ENCODE results near the gene TRMT1.

TRMT1 gene

GRCh38 chr19:13122980-13123957 lies 6.7 kb upstream of the TRMT1 start:
- ATAC-seq, result no peak

- no peak for ATAC-seq
These were observed 5.8 kb upstream of the TRMT1 start for GRCh38 chr19:13122275-13122878.

GRCh38 chr19:13121551-13122274 lies 5.2 kb upstream of the TRMT1 start:
- ATAC-seq, result no peak

- ATAC-seq, result no peak
These were observed 4.3 kb upstream of the TRMT1 start for GRCh38 chr19:13120817-13121216.

GRCh38 chr19:13120031-13120430 lies 3.5 kb upstream of the TRMT1 start:
- ATAC-seq, result no peak

- ATAC-seq, result no peak
These were observed 3.1 kb upstream of the TRMT1 start for GRCh38 chr19:13119627-13120026.

GRCh38 chr19:13118424-13119193 lies 2.1 kb upstream of the TRMT1 start:
- peak; percentile 0 to 2 for ATAC-seq

- peak; percentile 77 to 83 for ATAC-seq
These were observed 1.4 kb upstream of the TRMT1 start, which contains the start of gene NACC1 for GRCh38 chr19:13117772-13118423. NACC1 (plus strand) TSS chr19:13118264; CDS start chr19:13135208, 16,944 bp downstream.

GRCh38 chr19:13117176-13117771 lies 734 bp upstream of the TRMT1 start:
- peak in 1 of 2 donors; percentile 2 for ATAC-seq

- ATAC-seq, result no peak
These were observed 631 bp downstream of the TRMT1 start for GRCh38 chr19:13115936-13116281.

- no peak for ATAC-seq
These were observed 4.0 kb downstream of the TRMT1 start for GRCh38 chr19:13112555-13112954.

GRCh38 chr19:13110099-13110610 lies 6.4 kb downstream of the TRMT1 start:
- ATAC-seq, result no peak

GRCh38 chr19:13109361-13110098 lies 7.0 kb downstream of the TRMT1 start:
- no peak for ATAC-seq

GRCh38 chr19:13104848-13105711 lies 11.5 kb downstream of the TRMT1 start:
- ATAC-seq, result peak; percentile 5 to 19

GRCh38 chr19:13104360-13104847 lies 12.1 kb downstream of the TRMT1 start:
- peak; percentile 33 to 41 for ATAC-seq

GRCh38 chr19:13103581-13104359 lies 12.8 kb downstream of the TRMT1 start:
- ATAC-seq, result no peak

- peak; percentile 14 to 22 for ATAC-seq
These were observed 13.6 kb downstream of the TRMT1 start, which contains the start of gene LYL1 for GRCh38 chr19:13102666-13103580. LYL1 (minus strand) TSS chr19:13102858; CDS start chr19:13101171, 1,687 bp downstream.

GRCh38 chr19:13102416-13102665 lies 14.2 kb downstream of the TRMT1 start:
- no peak for ATAC-seq
